ENCODE measurements around the gene DNLZ. TPM values are rescaled to one million over a fixed set of nuclear protein-coding genes. Genes with fewer than 3 reads are reported as not detected.

Gene DNLZ
- total RNA-seq, 1 donor from 2014 or later = 17.4 TPM

DNA sequence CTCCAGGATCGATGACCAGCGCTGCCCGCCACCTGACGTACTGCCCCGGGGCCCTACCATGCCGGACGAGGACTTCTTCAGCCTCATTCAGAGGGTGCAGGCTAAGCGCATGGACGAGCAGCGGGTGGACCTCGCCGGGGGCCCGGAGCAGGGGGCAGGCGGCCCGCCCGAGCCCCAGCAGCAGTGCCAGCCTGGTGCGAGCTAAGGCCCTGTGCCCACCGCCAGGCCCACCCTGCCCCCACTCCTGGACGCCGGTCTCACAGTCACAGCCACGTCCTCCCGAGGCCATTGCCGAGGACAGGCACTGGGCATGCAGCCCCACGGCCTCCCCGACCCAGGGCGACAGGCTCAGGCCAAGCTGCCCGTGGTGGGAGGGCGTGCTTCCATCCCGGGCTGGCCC, 5.5 kb downstream of the DNLZ start:
- H3K27me3 ChIP-seq (ENCODE audit: control insufficient read depth, insufficient read depth, low read length) = no peaks in the 10 kb centered on the region
- no peak for FAIRE-seq
- DNase-seq (ENCODE audit: low read depth) = no peak
- peaks cover 6% of the 10 kb centered on the region for H3K36me3 ChIP-seq (ENCODE audit: control insufficient read depth, insufficient read depth, low read length)
- TF ChIP-seq, protein P1, sequence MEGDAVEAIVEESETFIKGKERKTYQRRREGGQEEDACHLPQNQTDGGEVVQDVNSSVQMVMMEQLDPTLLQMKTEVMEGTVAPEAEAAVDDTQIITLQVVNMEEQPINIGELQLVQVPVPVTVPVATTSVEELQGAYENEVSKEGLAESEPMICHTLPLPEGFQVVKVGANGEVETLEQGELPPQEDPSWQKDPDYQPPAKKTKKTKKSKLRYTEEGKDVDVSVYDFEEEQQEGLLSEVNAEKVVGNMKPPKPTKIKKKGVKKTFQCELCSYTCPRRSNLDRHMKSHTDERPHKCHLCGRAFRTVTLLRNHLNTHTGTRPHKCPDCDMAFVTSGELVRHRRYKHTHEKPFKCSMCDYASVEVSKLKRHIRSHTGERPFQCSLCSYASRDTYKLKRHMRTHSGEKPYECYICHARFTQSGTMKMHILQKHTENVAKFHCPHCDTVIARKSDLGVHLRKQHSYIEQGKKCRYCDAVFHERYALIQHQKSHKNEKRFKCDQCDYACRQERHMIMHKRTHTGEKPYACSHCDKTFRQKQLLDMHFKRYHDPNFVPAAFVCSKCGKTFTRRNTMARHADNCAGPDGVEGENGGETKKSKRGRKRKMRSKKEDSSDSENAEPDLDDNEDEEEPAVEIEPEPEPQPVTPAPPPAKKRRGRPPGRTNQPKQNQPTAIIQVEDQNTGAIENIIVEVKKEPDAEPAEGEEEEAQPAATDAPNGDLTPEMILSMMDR (IDR thresholded peaks at IDR 0.05; ENCODE audit: insufficient read depth, low read length, severe bottlenecking) = no peak
- H3K4me3 ChIP-seq (ENCODE audit: low read depth, low read length) = no peak overlapping the region

DNA sequence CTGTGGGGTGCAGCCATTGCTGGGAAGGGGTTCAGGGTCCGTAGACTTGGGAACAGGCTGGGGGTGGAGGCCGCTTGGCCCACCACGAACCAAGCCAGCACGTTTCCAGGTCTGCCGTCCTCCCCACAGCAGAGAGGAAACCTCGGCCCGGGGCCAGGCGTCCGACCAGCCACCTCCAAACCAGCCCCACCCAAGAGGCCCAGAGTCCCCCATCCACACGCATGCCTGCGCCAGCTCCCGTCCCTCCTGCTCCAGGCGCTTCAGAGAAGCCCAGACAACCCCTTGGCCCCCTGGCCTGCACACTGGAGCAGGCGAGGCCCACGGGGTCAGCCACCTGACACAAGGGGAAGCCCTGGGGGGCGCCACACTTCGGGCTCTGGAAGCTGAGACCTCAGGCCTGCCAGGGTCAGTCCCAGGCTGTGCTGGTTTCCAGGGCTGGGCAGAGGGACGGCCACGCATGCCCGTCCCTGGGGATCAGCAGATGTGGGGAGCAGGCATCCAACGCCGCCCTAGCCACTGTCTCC, 6.3 kb downstream of the DNLZ start:
- DNase-seq (ENCODE audit: low read depth) = no peak
- TF ChIP-seq, protein P1 (IDR thresholded peaks at IDR 0.05; ENCODE audit: insufficient read depth, low read length, severe bottlenecking) = no peak
- Histone ChIP-seq H3K4me3 (ENCODE audit: low read depth, low read length) (no peak overlapping the region), H3K27me3 (ENCODE audit: control insufficient read depth, insufficient read depth, low read length) (no peaks in the 10 kb centered on the region), H3K36me3 (ENCODE audit: control insufficient read depth, insufficient read depth, low read length) (peaks cover 6% of the 10 kb centered on the region)
- FAIRE-seq = no peak

DNA sequence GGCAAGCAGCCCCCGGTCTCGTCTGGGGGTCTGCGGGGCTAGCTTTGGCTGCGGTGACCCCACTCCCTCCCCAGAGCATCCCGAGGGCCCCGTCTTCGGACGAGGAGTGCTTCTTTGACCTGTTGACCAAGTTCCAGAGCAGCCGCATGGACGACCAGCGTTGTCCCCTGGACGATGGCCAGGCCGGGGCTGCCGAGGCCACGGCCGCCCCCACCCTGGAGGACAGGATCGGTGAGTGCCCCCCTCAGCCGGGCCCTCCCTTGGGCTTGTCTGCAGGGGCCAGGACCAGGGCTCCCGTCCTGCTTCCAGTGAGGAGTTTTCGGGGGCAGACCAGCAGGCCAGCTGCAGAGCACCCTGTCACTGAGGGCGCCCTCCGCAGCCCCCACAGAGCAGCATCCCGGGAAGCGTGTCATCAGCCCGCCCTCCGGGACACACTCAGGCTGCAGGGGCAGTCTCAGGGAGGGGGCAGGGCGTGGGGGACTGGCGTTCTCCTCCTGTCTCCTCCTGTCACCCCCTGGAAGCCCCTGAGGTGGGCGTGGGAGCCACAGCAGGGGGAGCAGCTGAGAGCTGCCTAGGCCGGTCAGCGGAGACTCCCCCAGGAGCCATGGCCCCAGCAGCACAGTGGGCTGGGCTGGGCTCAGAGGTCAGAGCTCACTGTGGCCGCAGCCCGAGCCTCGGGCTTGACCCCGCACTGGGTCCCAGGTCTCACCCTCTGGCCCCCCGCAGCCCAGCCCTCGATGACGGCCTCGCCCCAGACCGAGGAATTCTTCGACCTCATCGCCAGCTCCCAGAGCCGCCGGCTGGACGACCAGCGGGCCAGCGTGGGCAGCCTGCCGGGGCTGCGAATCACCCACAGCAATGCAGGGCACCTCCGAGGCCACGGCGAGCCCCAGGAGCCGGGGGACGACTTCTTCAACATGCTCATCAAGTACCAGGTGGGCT, 7.7 kb downstream of the DNLZ start:
- Histone ChIP-seq H3K27me3 (ENCODE audit: control insufficient read depth, insufficient read depth, low read length) (peaks cover 1% of the 10 kb centered on the region), H3K4me3 (ENCODE audit: low read depth, low read length) (no peak overlapping the region), H3K36me3 (ENCODE audit: control insufficient read depth, insufficient read depth, low read length) (peaks cover 3% of the 10 kb centered on the region)
- DNase-seq (ENCODE audit: low read depth) = no peak
- TF ChIP-seq, protein P1 (IDR thresholded peaks at IDR 0.05; ENCODE audit: insufficient read depth, low read length, severe bottlenecking) = no peak
- FAIRE-seq = no peak

DNA sequence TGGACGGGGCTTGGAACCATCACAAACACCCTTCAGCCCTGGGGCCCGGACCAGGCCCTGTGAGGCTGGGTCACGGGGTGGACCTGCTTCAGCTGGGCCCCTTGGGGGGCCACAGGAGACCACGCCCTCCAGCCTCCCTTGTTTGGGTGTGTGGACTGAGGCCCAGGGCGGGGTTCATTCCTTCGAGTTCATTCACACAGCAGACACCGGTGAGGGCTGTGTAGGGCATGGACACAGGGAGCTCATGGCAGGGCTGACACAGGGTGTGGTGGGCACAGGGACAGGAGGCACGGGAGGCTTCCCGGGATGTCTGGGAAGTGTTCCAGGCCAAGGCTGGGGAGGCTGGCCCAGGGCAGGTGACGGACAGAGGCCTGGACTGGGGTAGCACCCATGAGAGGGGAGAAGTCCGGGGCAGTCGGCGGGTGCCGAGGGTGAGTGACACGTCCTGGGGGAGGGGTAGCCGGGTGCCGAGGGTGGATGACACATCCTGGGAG, 8.9 kb downstream of the DNLZ start:
- no peak overlapping the region for H3K4me3 ChIP-seq (ENCODE audit: low read depth, low read length)
- peaks cover 3% of the 10 kb centered on the region for H3K36me3 ChIP-seq (ENCODE audit: control insufficient read depth, insufficient read depth, low read length)
- FAIRE-seq (no peak), DNase-seq (ENCODE audit: low read depth) (peak; percentile 10)
- TF ChIP-seq, protein P1 (IDR thresholded peaks at IDR 0.05; ENCODE audit: insufficient read depth, low read length, severe bottlenecking) = no peak
- peaks cover 1% of the 10 kb centered on the region for H3K27me3 ChIP-seq (ENCODE audit: control insufficient read depth, insufficient read depth, low read length)

DNA sequence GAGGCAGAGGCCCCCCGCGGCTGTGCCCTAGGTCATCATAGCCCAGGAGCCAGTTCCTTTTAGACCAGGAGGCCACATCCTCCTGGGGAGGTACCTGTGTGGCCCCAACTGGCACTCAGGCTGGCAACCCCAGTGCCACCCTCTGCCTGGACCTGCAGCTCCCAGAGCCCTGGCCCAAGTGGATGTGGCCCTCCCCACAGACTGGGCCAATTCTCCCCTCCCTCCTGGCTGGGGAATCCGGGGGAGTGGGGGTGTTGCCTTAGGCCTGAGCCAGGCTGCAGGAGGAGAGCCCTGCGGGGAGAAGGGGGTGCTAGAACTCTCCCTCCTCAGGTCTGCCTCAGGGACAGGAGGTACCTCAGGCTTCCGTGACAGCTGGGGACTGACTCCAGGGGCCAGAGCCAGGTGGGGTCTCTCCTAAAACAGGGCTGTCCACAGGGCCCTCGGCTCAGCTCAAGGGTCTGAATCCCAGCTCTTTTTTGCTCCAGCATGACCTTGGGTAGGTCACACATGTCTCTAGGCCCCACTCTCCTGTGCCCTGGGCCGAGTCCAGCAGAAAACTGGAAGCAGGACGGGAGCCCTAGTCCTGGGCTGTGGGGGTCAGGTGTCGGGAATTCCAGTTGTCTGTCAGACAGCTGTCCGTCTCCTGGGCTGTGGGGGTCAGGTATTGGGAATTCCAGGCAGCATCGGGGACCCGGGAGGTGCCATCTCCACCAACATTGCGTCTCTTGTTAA, 9.6 kb downstream of the DNLZ start:
- Histone ChIP-seq H3K27me3 (ENCODE audit: control insufficient read depth, insufficient read depth, low read length) (peaks cover 1% of the 10 kb centered on the region), H3K4me3 (ENCODE audit: low read depth, low read length) (no peak overlapping the region), H3K36me3 (ENCODE audit: control insufficient read depth, insufficient read depth, low read length) (peaks cover 3% of the 10 kb centered on the region)
- FAIRE-seq (no peak), DNase-seq (ENCODE audit: low read depth) (no peak)
- TF ChIP-seq, protein P1 (IDR thresholded peaks at IDR 0.05; ENCODE audit: insufficient read depth, low read length, severe bottlenecking) = no peak

Measured in bronchial epithelial cell (primary cell).